ENCODE measurements around the gene PTPRN2. TPM values are rescaled to one million over a fixed set of nuclear protein-coding genes. Genes with fewer than 3 reads are reported as not detected.

PTPRN2 gene
- total and polyA plus RNA-seq, 2 donors (not counting 1 experiment from before 2014, with no cell fraction given) = 0.54 to 1.2 TPM

DNA sequence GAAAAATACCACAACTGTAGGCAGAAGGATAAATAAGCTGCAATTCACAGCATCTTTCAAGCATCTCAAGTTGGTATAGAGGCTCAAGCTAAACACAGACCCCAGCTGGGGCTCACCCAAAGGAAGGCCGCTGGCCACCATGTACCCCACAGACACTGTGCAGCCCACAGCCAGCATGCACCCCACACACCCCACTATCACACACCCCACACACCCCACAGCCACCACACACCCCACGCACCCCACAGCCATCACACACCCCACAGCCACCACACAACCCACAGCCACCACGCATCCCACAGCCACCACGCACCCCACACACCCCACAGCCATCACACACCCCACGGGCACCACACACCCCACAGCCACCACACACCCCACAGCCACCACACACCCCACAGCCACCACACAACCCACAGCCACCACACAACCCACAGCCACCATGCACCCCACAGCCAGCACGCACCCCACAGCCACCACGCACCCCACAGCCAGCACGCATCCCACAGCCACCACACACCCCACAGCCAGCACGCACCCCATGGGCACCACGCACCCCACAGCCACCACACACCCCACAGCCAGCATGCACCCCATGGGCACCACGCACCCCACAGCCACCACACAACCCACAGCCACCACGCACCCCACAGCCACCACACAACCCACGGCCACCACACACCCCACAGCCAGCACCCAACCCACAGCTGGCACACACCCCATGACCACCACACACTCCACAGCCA lies 1036.1 kb downstream of the PTPRN2 start:
- TF ChIP-seq EZH2 (IDR thresholded peaks at IDR 0.05; ENCODE audit: low read length, missing control alignments) = no peak
- TF ChIP-seq, protein P1, sequence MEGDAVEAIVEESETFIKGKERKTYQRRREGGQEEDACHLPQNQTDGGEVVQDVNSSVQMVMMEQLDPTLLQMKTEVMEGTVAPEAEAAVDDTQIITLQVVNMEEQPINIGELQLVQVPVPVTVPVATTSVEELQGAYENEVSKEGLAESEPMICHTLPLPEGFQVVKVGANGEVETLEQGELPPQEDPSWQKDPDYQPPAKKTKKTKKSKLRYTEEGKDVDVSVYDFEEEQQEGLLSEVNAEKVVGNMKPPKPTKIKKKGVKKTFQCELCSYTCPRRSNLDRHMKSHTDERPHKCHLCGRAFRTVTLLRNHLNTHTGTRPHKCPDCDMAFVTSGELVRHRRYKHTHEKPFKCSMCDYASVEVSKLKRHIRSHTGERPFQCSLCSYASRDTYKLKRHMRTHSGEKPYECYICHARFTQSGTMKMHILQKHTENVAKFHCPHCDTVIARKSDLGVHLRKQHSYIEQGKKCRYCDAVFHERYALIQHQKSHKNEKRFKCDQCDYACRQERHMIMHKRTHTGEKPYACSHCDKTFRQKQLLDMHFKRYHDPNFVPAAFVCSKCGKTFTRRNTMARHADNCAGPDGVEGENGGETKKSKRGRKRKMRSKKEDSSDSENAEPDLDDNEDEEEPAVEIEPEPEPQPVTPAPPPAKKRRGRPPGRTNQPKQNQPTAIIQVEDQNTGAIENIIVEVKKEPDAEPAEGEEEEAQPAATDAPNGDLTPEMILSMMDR (conservative IDR thresholded peaks at IDR 0.05 in 1 of 2, IDR thresholded peaks at IDR 0.05 in 1 of 2; ENCODE audit: low read depth in 1 of 2, low read length in 2 of 2) = no peak
- peaks cover 2% of the 10 kb centered on the region for H3K9me3 ChIP-seq (ENCODE audit: control insufficient read depth, insufficient read depth, low read depth, low read length)

DNA sequence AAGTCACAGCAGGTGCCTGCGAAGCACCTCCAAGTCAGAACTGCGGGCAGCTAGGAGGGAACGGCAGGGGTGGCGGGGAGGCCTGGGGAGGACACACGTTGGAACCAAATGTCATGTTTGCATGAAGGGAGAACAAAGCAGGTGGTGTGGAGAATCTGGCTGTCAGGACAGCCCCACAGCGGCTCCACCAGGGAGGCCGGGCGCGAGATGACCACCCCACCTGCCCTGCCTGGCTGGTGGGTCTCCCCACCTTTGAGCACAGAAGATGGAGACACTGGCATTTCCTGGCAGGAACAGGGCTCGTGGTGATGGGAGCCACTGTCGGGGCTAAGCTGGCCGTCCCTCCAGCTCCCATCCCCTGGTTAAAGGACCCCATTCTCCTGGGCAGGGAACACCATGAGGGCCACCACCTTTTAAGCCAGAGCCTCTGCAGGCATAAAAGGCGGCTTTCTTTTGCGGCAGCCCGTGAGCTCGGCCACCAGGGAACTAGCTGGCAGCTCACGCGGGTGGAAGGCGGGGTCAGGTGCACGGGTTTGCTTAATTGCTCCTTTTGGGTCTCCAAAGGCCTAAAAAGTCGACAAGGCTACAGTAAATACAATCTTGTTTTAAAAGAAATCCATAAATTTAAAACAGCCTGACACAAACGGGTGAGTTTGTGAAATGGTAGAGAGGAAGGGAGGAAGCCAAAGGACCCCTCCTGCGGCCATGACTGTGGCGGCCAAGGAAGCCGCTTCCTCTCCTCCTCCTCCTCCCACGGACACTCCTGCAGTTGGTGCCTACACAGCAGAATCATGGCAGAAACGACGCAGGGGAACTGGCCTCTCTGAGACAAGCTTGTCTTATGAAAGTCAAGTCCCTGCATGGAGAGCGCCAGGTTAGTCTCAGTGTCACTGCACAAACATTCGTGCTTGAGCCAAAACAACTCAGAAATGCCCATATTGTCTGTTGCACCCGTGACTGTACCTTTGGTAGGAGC lies 1037.0 kb downstream of the PTPRN2 start:
- no peak for DNase-seq (ENCODE audit: low read depth in 2 of 2)
- Histone ChIP-seq H3K4me1 (ENCODE audit: control insufficient read depth, extremely low read depth, insufficient read depth, low read length) (no peaks in the 10 kb centered on the region), H3K4me2 (ENCODE audit: extremely low read depth, insufficient read depth, low read length) (no peak overlapping the region), H3K4me3 (replicated peaks in 1 of 4; ENCODE audit: control extremely low read depth in 1 of 4, insufficient read depth in 1 of 4, low read depth in 3 of 4, low read length in 4 of 4) (no peak overlapping the region), H3K36me3 (ENCODE audit: control insufficient read depth, insufficient read depth, low read length) (no peaks in the 10 kb centered on the region), H3K27me3 (ENCODE audit: control insufficient read depth, insufficient read depth, low read length) (no peaks in the 10 kb centered on the region), H4K20me1 (ENCODE audit: control insufficient read depth, extremely low read depth, insufficient read depth, low read length) (no peaks in the 10 kb centered on the region), H3K9me3 (ENCODE audit: control insufficient read depth, insufficient read depth, low read depth, low read length) (no peaks in the 10 kb centered on the region), H3K27ac (ENCODE audit: insufficient read depth, low read length) (no peak overlapping the region), H3K79me2 (ENCODE audit: control insufficient read depth, insufficient read depth, low read length) (no peaks in the 10 kb centered on the region), H2AFZ (ENCODE audit: low read length) (no peak overlapping the region), H3K9ac (ENCODE audit: insufficient read depth, low read length) (no peak overlapping the region)
- no peak for TF ChIP-seq EZH2 (IDR thresholded peaks at IDR 0.05; ENCODE audit: low read length, missing control alignments)
- TF ChIP-seq, protein P1 (conservative IDR thresholded peaks at IDR 0.05 in 1 of 2, IDR thresholded peaks at IDR 0.05 in 1 of 2; ENCODE audit: low read depth in 1 of 2, low read length in 2 of 2) = no peak

More for the DNA sequence above, 1036.1 kb downstream of the PTPRN2 start:
- Histone ChIP-seq H3K36me3 (ENCODE audit: control insufficient read depth, insufficient read depth, low read length) (no peaks in the 10 kb centered on the region), H3K27me3 (ENCODE audit: control insufficient read depth, insufficient read depth, low read length) (no peaks in the 10 kb centered on the region), H3K27ac (ENCODE audit: insufficient read depth, low read length) (no peak overlapping the region), H3K4me3 (replicated peaks in 1 of 4; ENCODE audit: control extremely low read depth in 1 of 4, insufficient read depth in 1 of 4, low read depth in 3 of 4, low read length in 4 of 4) (no peak overlapping the region), H3K4me1 (ENCODE audit: control insufficient read depth, extremely low read depth, insufficient read depth, low read length) (no peaks in the 10 kb centered on the region), H2AFZ (ENCODE audit: low read length) (no peak overlapping the region), H4K20me1 (ENCODE audit: control insufficient read depth, extremely low read depth, insufficient read depth, low read length) (no peaks in the 10 kb centered on the region), H3K4me2 (ENCODE audit: extremely low read depth, insufficient read depth, low read length) (no peak overlapping the region), H3K79me2 (ENCODE audit: control insufficient read depth, insufficient read depth, low read length) (no peaks in the 10 kb centered on the region), H3K9ac (ENCODE audit: insufficient read depth, low read length) (no peak overlapping the region)
- DNase-seq (ENCODE audit: low read depth in 2 of 2) = no peak

All from fibroblast of lung (primary cell).